GM12875 (cell line): Measurements from ENCODE around the gene OPTC.

Experiments
- H3K4me3 ChIP-seq: one replicate; pipeline ENCODE4 v1.5.1; 2011; ENCODE audit warnings: low read depth, low read length, control low read depth
- CTCF ChIP-seq: IDR thresholded peaks from 2 replicates; pipeline ENCODE4 v1.5.1; 2011; ENCODE audit warnings: low read depth, mild to moderate bottlenecking, control low read depth, inconsistent platforms, low read length, moderate library complexity, borderline replicate concordance; ENCODE audit not compliant: insufficient read depth

OPTC gene

GRCh38 chr1:203525685-203526084, 31.7 kb downstream of the OPTC start:
- no peak for TF ChIP-seq CTCF
- no peak overlapping the region for H3K4me3 ChIP-seq

- TF ChIP-seq CTCF = no peak
- no peak overlapping the region for H3K4me3 ChIP-seq
Observed at GRCh38 chr1:203526130-203526529, 32.2 kb downstream of the OPTC start.

- no peak for TF ChIP-seq CTCF
- H3K4me3 ChIP-seq = no peak overlapping the region
Observed at GRCh38 chr1:203526572-203526971, 32.6 kb downstream of the OPTC start.

GRCh38 chr1:203527013-203527412, 33.1 kb downstream of the OPTC start:
- H3K4me3 ChIP-seq = no peak overlapping the region
- no peak for TF ChIP-seq CTCF

- no peak overlapping the region for H3K4me3 ChIP-seq
Observed at GRCh38 chr1:203528063-203528462, 34.1 kb downstream of the OPTC start.

GRCh38 chr1:203528976-203529835, 35.3 kb downstream of the OPTC start:
- H3K4me3 ChIP-seq = no peak overlapping the region
- no peak for TF ChIP-seq CTCF

More at GRCh38 chr1:203528063-203528462, 34.1 kb downstream of the OPTC start:
- TF ChIP-seq CTCF = no peak

- TF ChIP-seq CTCF = no peak
- H3K4me3 ChIP-seq = no peak overlapping the region
Observed at GRCh38 chr1:203531063-203531462, 37.1 kb downstream of the OPTC start.
